H1 (cell line): Measurements from ENCODE around the gene EFNA3. TPM values are rescaled to one million over a fixed set of nuclear protein-coding genes. Genes with fewer than 3 reads are reported as not detected.

Experiments
- CTCF ChIA-PET: fragments of 300-600 bp; sonication (Branson Sonifier 250); formaldehyde crosslinking; loops from one replicate; lab custom pipeline; 2021; ENCODE audit not compliant: partially characterized antibody; lab: Charles Lee
- POLR2A ChIA-PET: fragments of 300-600 bp; sonication (Branson Sonifier 250); formaldehyde crosslinking; loops from one replicate; lab custom pipeline; 2021; ENCODE audit warnings: inconsistent platforms; ENCODE audit not compliant: partially characterized antibody; lab: Charles Lee
- DNase-seq, 2 experiments: peaks; one replicate each; pipeline versions ENCODE4 v3.0.0 to v3.0.0-alpha.2; 2010 to 2022; ENCODE audit warnings: low spot score in 2 of 2, low read depth in 1 of 2, mixed read lengths in 1 of 2
- FAIRE-seq: peaks from 2 replicates; lab custom pipeline; 2011; peaks lifted over from hg19 to GRCh38; lab: Jason Lieb, UNC
- H2AFZ ChIP-seq: 2 replicates; pipeline ENCODE4 v1.8.1; 2012; ENCODE audit warnings: low read length, inconsistent platforms
- H2AK5ac ChIP-seq: 2 replicates; pipeline ENCODE4 v1.6.1; 2013; ENCODE audit warnings: low read depth, low read length
- H2BK120ac ChIP-seq: replicated peaks from 2 replicates; pipeline ENCODE3; 2013; ENCODE audit warnings: low read depth, low read length, inconsistent platforms
- H2BK12ac ChIP-seq: 2 replicates; pipeline ENCODE4 v1.6.1; 2013; ENCODE audit warnings: low read depth, low read length
- H2BK15ac ChIP-seq: 2 replicates; pipeline ENCODE4 v1.6.1; 2013; ENCODE audit warnings: low read length
- H2BK20ac ChIP-seq: 2 replicates; pipeline ENCODE4 v1.6.1; 2013; ENCODE audit warnings: low read length
- H2BK5ac ChIP-seq: 2 replicates; pipeline ENCODE4 v1.6.1; 2013; ENCODE audit warnings: low read depth, low read length
- H3K14ac ChIP-seq: 2 replicates; pipeline ENCODE4 v1.6.1; 2013; ENCODE audit warnings: inconsistent platforms; ENCODE audit not compliant: insufficient read length
- H3K18ac ChIP-seq: 2 replicates; pipeline ENCODE4 v1.6.1; 2013; ENCODE audit warnings: low read length; ENCODE audit errors: extremely low read depth
- H3K23ac ChIP-seq: 2 replicates; pipeline ENCODE4 v1.6.1; 2013; ENCODE audit warnings: inconsistent platforms; ENCODE audit not compliant: insufficient read length
- H3K23me2 ChIP-seq: 2 replicates; pipeline ENCODE4 v1.6.1; 2013; ENCODE audit warnings: low read depth, low read length
- H3K27ac ChIP-seq: 2 replicates; pipeline ENCODE4 v1.6.1; 2011; ENCODE audit warnings: low read depth, low read length, inconsistent platforms
- H3K27me3 ChIP-seq, 4 experiments: replicated peaks in 1 of 4; 1 replicate in 1 of 4; 2 replicates in 3 of 4; pipeline versions ENCODE4 v1.6.1 to v1.8.1; 2011 to 2013; ENCODE audit warnings: low read length in 3 of 4, mild to moderate bottlenecking in 3 of 4, inconsistent platforms in 2 of 4, mixed read lengths in 2 of 4, moderate library complexity in 1 of 4; ENCODE audit not compliant: control insufficient read depth in 3 of 4, insufficient read depth in 3 of 4; ENCODE audit errors: extremely low read depth in 1 of 4
- H3K36me3 ChIP-seq, 4 experiments: 2 replicates each; pipeline versions ENCODE4 v1.6.1 to v1.8.1; 2011 to 2013; ENCODE audit warnings: mild to moderate bottlenecking in 4 of 4, low read length in 3 of 4, moderate library complexity in 2 of 4, control low read depth in 1 of 4, inconsistent platforms in 1 of 4; ENCODE audit not compliant: insufficient read depth in 4 of 4, control insufficient read depth in 2 of 4
- H3K4ac ChIP-seq: replicated peaks from 2 replicates; pipeline ENCODE3; 2013; ENCODE audit warnings: low read length, low read depth, mixed read lengths, inconsistent platforms; ENCODE audit not compliant: insufficient read length
- H3K4me1 ChIP-seq, 4 experiments: replicated peaks in 1 of 4; 1 replicate in 1 of 4; 2 replicates in 3 of 4; pipeline versions ENCODE4 v1.6.1 to v1.8.1; 2011 to 2013; ENCODE audit warnings: low read length in 3 of 4, inconsistent platforms in 2 of 4, mixed read lengths in 1 of 4; ENCODE audit not compliant: insufficient read depth in 4 of 4, control insufficient read depth in 3 of 4
- H3K4me2 ChIP-seq, 2 experiments: 2 replicates each; pipeline versions ENCODE4 v1.6.1 to v1.8.1; 2011 to 2013; ENCODE audit warnings: low read depth in 2 of 2, low read length in 2 of 2, control low read depth in 1 of 2, inconsistent platforms in 1 of 2, mild to moderate bottlenecking in 1 of 2; ENCODE audit not compliant: insufficient read depth in 1 of 2
- H3K4me3 ChIP-seq, 4 experiments: fragments of 200-600, 300-600 bp in 1 of 4; sonication (generic), shearing (Covaris generic), sonication (Bioruptor Twin) in 1 of 4; 2 replicates each; pipeline versions ENCODE4 v1.5.1 to v1.8.1; 2011 to 2016; ENCODE audit warnings: low read length in 4 of 4, low read depth in 3 of 4, control low read depth in 2 of 4, inconsistent platforms in 2 of 4, mild to moderate bottlenecking in 2 of 4, mixed read lengths in 1 of 4, moderate library complexity in 1 of 4; ENCODE audit not compliant: insufficient read depth in 2 of 4; ENCODE audit errors: extremely low read depth in 1 of 4
- H3K56ac ChIP-seq: replicated peaks from 2 replicates; pipeline ENCODE3; 2013; ENCODE audit warnings: low read depth, mild to moderate bottlenecking, mixed read lengths, low read length, inconsistent platforms; ENCODE audit not compliant: insufficient read length
- H3K79me1 ChIP-seq: 2 replicates; pipeline ENCODE4 v1.6.1; 2013; ENCODE audit warnings: low read depth, low read length, control low read depth
- H3K79me2 ChIP-seq, 2 experiments: 2 replicates each; pipeline versions ENCODE4 v1.6.1 to v1.8.1; 2012 to 2013; ENCODE audit warnings: low read length in 2 of 2, mild to moderate bottlenecking in 2 of 2, inconsistent platforms in 1 of 2; ENCODE audit not compliant: insufficient read depth in 2 of 2, control insufficient read depth in 1 of 2
- H3K9ac ChIP-seq, 4 experiments: replicated peaks in 1 of 4; 1 replicate in 1 of 4; 2 replicates in 3 of 4; pipeline versions ENCODE4 v1.6.1 to v1.8.1; 2011 to 2013; ENCODE audit warnings: low read depth in 3 of 4, low read length in 3 of 4, control low read depth in 2 of 4, mild to moderate bottlenecking in 2 of 4, moderate library complexity in 2 of 4, inconsistent platforms in 1 of 4; ENCODE audit errors: extremely low read depth in 1 of 4
- H3K9me3 ChIP-seq, 2 experiments: 2 replicates each; pipeline versions ENCODE4 v1.6.1 to v1.8.1; 2012 to 2013; ENCODE audit warnings: mild to moderate bottlenecking in 2 of 2, moderate library complexity in 2 of 2, control low read depth in 1 of 2, inconsistent platforms in 1 of 2, low read depth in 1 of 2, low read length in 1 of 2, mixed read lengths in 1 of 2; ENCODE audit not compliant: insufficient read depth in 2 of 2
- H4K20me1 ChIP-seq, 2 experiments: replicated peaks in 1 of 2; 2 replicates each; pipeline versions ENCODE3 to v1.8.1; 2011 to 2013; ENCODE audit warnings: inconsistent platforms in 2 of 2, low read length in 2 of 2, mild to moderate bottlenecking in 1 of 2; ENCODE audit not compliant: insufficient read depth in 2 of 2, control insufficient read depth in 1 of 2
- H4K5ac ChIP-seq: 2 replicates; pipeline ENCODE4 v1.6.1; 2013; ENCODE audit warnings: low read length, low read depth, mixed read lengths, inconsistent platforms; ENCODE audit not compliant: insufficient read length
- H4K8ac ChIP-seq: 2 replicates; pipeline ENCODE4 v1.8.0; 2013; ENCODE audit warnings: mild to moderate bottlenecking, moderate library complexity, low read length, inconsistent platforms; ENCODE audit not compliant: insufficient read depth; ENCODE audit errors: extremely low read depth
- H4K91ac ChIP-seq: replicated peaks from 2 replicates; pipeline ENCODE3; 2013; ENCODE audit warnings: low read length, mixed read lengths, inconsistent platforms; ENCODE audit not compliant: insufficient read length
- ASH2L ChIP-seq: fragments of 200-600, 300-600 bp; sonication (generic); IDR thresholded peaks from one replicate; pipeline ENCODE4 v1.7.1; 2017; ENCODE audit warnings: low read length
- ATF3 ChIP-seq: IDR thresholded peaks from 2 replicates; pipeline ENCODE4 v1.6.1; 2011; ENCODE audit warnings: low read depth, mild to moderate bottlenecking, low read length; ENCODE audit not compliant: insufficient read depth
- BACH1 ChIP-seq: IDR thresholded peaks from 2 replicates; pipeline ENCODE4 v1.6.1; 2012; ENCODE audit warnings: low read length, improper control_type of control experiment
- CTCF ChIP-seq, 3 experiments: IDR thresholded peaks; 1 replicate in 2 of 3; 2 replicates in 1 of 3; pipeline versions ENCODE4 v1.5.1 to v1.6.1; 2011; ENCODE audit warnings: low read length in 3 of 3, mild to moderate bottlenecking in 3 of 3, inconsistent platforms in 2 of 3, low read depth in 1 of 3, moderate library complexity in 1 of 3; ENCODE audit not compliant: insufficient read depth in 1 of 3; ENCODE audit errors: control extremely low read depth in 1 of 3
- PHF8 ChIP-seq: fragments of 200-600 bp; sonication (generic); conservative IDR thresholded peaks from 2 replicates; pipeline ENCODE4 v1.7.1; 2012; ENCODE audit warnings: low read depth, mild to moderate bottlenecking, inconsistent platforms, low read length, moderate library complexity
- TEAD4 ChIP-seq: IDR thresholded peaks from 2 replicates; pipeline ENCODE4 v1.6.1; 2012; ENCODE audit warnings: low read depth, low read length, inconsistent platforms, mixed read lengths
- WGBS, 2 experiments: shearing (Covaris generic) in 1 of 2; methylation state at CpG; one replicate each; pipeline versions ENCODE4 v1.1.6 to v1.1.7; 2013 to 2015; ENCODE audit warnings: low lambda C conversion rate in 2 of 2, mixed read lengths in 2 of 2, inconsistent platforms in 1 of 2, low coverage in 1 of 2, missing lambda C conversion rate in 1 of 2; ENCODE audit not compliant: insufficient replicate concordance in 2 of 2, insufficient coverage in 1 of 2, insufficient read length in 1 of 2; ENCODE audit errors: extremely low coverage in 1 of 2, missing lambda C conversion rate in 1 of 2; 5-methylcytosine and 5-hydroxymethylcytosine counted together
- polyA plus RNA-seq, 7 experiments: library from polyadenylated mRNA; depleted of rRNA in 3 of 7; stranded (reverse) in 5 of 7; unstranded in 2 of 7; fragments of >200 nt in 5 of 7; fragments of 200-250 nt in 2 of 7; gene quantifications; 1 replicate in 5 of 7; 2 replicates in 1 of 7; 4 replicates in 1 of 7; pipeline versions ENCODE4 v1.2.1 to v1.2.3, GENCODE V29; 2011 to 2013; ENCODE audit warnings: missing spikeins in 2 of 7, mixed read lengths in 2 of 7
- total RNA-seq: library from RNA; stranded (reverse); fragmentation: NEBNext Ultra II Directional; extraction: Animal tissue kit (Norgen Biotek cat#: 25700); gene quantifications from 2 replicates; pipeline ENCODE4 v1.2.1, GENCODE V29; 2021
- TF ChIP-seq, protein P1 (sequence below): IDR thresholded peaks from 2 replicates; pipeline ENCODE4 v1.6.1; 2012; ENCODE audit warnings: inconsistent platforms

Gene EFNA3
- total and polyA plus RNA-seq, 2 of the 8 experiments (the other 6 are each of a cell fraction or from before 2014, with no cell fraction given): 10.8 to 13.8 TPM

DNA sequence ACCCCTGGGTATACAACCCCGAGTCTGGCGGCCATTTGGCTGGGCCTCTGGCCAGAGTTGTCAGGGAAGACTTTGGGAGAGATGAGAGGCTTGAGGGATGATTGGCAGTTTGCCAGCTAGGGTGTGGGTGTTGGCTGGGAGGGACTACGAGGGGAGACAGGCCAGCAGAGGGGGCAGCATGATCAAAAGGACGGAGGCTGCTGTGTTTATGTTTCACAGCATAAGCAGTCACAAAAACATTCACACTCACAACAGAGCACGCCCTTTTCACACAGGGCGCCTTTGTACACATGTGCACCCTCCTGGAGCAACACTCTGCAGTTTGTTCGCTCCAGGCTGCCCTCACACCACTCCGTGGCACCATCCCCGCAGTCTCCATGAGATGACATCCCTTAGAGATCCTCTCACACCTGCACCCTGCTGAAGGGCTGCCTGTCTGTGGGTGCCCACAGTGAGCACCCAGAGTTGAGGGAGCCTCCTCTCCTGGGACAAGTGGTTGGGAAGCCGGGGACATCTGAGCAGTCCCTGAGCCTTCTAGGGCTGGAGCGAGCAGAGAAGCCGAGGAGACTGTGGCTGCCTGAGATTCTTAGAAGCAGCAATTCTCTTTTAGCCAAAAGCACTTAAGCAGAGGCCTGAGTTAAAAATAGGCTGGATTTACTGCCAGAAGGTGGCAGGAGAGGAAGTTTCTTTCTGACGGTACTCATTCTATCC lies 15.4 kb downstream of the EFNA3 start:
- Histone ChIP-seq H2AK5ac (no peak overlapping the region), H3K18ac (peak overlapping the region; percentile 62), H4K20me1 (no peaks in the 10 kb centered on the region), H3K23me2 (no peaks in the 10 kb centered on the region), H3K23ac (no peak overlapping the region), H3K27me3 (peaks cover 0 to 12% (median 2%) of the 10 kb centered on the region in 4 experiments; a peak in 2 of 7 replicates), H2AFZ (peak overlapping the region; percentile 63), H3K4ac (peak overlapping the region; percentile 2), H3K79me1 (no peaks in the 10 kb centered on the region), H2BK12ac (0 out of 2 replicates have a peak overlapping the region, but pooled peaks have one; percentile 55), H3K14ac (no peak overlapping the region), H4K91ac (no peak overlapping the region), H3K79me2 (no peaks in the 10 kb centered on the region), H3K27ac (no peak overlapping the region; the same call in 1 of the 2 replicates), H4K5ac (no peak overlapping the region), H3K4me2 (peak overlapping the region; percentile 19 to 30; a peak in 2 of 4 replicates), H3K9me3 (no peaks in the 10 kb centered on the region), H3K9ac (no peak overlapping the region), H3K4me3 (no peak overlapping the region), H2BK120ac (no peak overlapping the region), H2BK5ac (no peak overlapping the region), H2BK20ac (no peak overlapping the region), H3K56ac (no peak overlapping the region), H4K8ac (no peak overlapping the region), H3K36me3 (no peaks in the 10 kb centered on the region), H3K4me1 (peaks cover 0 to 10% (median 8%) of the 10 kb centered on the region in 4 experiments; a peak in 5 of 7 replicates), H2BK15ac (peak overlapping the region; percentile 81; the same call in 1 of the 2 replicates)
- FAIRE-seq: no peak
- ChIA-PET POLR2A (interaction anchor here (0.6 to 1.2 kb wide), 3 partner anchors 37 to 100 kb away, joined by 3 to 4 read pairs (median 3); no protein-coding TSS in a partner anchor), CTCF (interaction anchor here (0.9 to 6.9 kb wide), 14 partner anchors 9 to 79 kb away, joined by 3 to 101 read pairs (median 6); partner anchors contain the start of genes EFNA4 and KRTCAP2)
- WGBS, 2 experiments: 70% methylated on average over 13 of the region's 13 CpGs; no CpG with 5 or more reads in 1 of the 2 experiments
- DNase-seq: peak in 1 of 2 experiments; percentile 54
- TF ChIP-seq PHF8 (no peak), CTCF (IDR thresholded peaks at IDR 0.05; ENCODE audit: control extremely low read depth in 1 of 3, insufficient read depth in 1 of 3, low read depth in 1 of 3, low read length in 3 of 3) (peak in 2 of 3 experiments; percentile 57 to 70; a peak in 3 of 4 replicates), BACH1 (no peak), ATF3 (no peak), ASH2L (no peak), TEAD4 (no peak)
- TF ChIP-seq, protein P1, sequence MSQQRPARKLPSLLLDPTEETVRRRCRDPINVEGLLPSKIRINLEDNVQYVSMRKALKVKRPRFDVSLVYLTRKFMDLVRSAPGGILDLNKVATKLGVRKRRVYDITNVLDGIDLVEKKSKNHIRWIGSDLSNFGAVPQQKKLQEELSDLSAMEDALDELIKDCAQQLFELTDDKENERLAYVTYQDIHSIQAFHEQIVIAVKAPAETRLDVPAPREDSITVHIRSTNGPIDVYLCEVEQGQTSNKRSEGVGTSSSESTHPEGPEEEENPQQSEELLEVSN: no peak
